ENCODE measurements around the gene PTGER1.
A peak's percentile ranks its signal among the peaks of the same experiment; 100 is the strongest.
"Not testable (repeated sequence)": the region's sequence is repeated elsewhere in the genome, so short reads cannot be mapped to it uniquely, and the experiment has no call there.

Gene PTGER1, protein sequence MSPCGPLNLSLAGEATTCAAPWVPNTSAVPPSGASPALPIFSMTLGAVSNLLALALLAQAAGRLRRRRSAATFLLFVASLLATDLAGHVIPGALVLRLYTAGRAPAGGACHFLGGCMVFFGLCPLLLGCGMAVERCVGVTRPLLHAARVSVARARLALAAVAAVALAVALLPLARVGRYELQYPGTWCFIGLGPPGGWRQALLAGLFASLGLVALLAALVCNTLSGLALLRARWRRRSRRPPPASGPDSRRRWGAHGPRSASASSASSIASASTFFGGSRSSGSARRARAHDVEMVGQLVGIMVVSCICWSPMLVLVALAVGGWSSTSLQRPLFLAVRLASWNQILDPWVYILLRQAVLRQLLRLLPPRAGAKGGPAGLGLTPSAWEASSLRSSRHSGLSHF

DNA sequence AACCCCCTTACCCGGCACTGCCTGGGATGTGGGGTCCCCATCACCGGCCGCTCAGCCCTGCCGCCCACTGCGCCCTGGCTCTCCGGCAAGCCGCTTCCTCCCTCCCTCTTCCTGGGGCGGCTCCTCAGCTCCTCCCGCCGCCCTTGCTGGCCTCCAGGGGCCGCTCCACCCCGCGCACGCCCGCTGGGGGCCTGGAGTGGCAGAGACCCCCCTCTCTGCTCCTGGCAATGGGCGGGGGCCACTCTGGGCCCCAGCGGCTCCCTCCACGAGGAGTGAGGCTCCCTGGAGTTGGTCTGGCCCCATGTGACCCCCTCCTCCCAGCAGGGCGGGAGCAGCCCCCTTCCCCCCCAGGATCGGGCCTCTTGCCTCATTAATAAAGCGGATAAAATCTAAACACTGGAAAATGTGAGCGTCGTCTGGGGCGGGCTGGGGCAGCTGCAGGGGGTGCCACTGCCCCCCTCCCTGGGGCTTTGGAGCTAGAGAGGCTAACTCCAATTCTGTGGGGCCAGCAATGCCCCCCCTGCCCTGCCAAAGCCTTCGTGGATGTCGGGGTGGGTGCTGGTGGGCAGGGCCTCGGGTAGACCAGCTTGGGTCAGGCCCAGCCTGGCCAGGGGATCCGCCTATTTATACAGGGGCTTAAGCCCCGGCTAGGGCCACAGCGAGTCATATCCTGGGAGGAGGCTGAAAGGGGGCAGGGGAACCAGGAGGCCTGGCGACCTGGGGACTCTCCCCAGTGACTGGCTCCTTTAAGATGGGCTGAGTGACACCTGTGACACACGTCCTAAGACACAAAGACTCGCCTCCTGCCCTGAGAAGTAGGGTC, at the start of gene PTGER1:
Gene PTGER1 (minus strand): TSS at position 104 of the 823 bp plus-strand sequence. CDS start 1,034 bp downstream, outside the sequence.
- peak in 1 of 4 experiments; percentile 16 for DNase-seq (ENCODE audit: low read depth in 4 of 4, low spot score in 1 of 4)

DNA sequence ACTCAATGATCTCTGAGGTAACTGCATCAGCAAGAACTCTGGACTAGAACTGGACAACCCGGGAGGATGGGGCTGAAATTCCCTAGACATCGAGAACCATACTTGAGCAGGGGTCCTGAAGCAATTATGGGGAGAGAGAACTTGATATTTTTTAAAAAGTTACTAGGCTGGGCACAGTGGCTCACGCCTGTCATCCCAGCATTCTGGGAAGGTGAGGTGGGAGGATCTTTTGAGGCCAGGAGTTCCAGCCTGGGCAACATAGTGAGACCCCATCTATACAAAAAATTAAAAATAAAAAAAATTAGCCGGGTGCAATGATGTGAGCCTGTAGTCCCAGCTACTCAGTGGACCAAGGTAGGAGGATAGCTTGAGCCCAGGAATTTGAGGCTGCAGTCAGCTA, 45.4 kb upstream of the PTGER1 start:
- DNase-seq (ENCODE audit: low read depth in 4 of 4, low spot score in 1 of 4) = no peak

DNA sequence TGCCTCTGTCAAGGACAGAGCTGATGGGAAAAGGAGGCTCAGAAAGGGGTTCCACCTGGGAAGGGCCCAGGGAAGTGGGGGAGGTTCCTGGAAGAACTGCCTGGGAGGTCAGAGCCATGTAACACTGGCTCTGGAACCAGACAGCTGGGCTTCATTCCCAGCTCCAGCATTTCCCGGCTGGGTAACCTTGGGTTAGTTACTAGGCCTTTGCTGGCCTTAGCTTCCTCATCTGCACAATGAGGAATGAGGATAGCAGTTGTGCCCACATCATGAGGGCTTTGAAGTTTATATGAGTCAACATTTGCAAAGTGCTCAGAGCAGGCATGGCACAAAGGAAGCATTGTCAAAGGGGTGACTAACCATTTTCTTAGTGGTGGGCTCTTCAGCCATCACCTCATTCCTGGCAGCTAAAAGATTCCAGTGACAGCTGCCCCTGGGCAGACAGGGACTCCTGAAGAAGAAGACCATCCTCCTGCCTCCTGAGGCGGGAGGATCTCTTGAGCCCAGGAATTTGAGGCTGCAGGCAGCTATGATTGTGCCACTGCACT, 44.8 kb upstream of the PTGER1 start:
- no peak for DNase-seq (ENCODE audit: low read depth in 4 of 4, low spot score in 1 of 4)

DNA sequence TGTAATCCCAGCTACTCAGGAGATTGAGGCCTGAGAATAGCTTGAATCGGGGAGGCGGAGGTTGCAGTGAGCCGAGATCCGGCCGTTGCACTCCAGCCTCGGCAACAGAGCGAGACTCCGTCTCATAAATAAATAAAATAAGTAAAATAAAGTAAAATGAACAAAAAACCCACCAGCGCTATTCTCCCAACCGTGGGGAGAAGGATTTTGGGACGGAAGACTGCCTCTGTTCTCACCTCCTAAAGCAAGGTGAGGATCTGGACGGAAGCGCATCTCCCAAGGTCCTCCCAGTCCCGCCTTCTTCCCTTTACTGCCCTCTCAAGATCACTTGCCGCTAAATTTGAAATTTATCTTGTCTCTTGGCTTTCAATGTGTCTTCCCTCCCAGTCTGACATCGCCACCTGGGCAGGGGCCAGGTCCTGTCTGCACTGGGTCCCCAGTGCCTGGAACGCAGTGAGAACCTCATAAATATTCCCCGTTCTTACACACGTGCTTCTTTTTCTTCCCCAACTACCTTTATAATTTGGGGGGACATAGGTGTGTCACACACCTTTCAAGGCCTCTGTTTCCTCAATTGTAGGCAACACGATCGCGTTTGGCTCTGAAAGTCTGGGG, 44.2 kb upstream of the PTGER1 start:
- DNase-seq (ENCODE audit: low read depth in 4 of 4, low spot score in 1 of 4) = no peak

DNA sequence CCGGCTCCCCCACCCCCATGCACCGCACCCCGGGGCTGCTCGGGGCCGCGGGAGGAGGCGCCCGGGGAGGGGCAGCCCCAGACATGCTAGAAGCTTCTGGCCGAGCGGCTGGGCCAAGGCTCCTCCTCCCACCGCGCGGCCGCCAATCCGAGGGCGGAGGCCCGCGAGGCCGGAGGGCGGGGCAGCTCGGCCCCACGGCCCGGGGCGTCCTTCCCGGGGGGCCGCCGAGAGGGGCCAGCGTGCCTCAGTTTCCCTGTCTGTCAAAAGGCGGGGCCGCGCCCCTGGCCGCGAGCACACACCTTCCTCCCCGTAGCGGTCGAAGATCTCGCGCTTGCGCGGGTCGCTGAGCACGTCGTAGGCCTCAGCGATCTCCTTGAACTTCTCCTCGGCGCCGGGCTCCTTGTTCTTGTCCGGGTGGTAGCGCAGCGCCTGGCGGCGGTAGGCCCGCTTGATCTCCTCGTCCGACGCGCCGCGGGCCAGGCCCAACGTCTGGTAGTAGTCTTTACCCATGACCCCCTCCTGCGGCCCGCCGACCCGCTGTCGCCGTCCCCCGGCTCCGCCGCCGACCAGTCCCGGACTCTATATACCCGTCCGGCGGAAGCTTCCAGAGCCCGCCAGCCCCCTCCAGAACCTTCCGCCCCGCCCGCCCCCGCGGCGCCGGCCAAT, 42.8 kb upstream of the PTGER1 start, which contains the start of gene DNAJB1:
Gene DNAJB1 (minus strand): TSS at position 558 of the 666 bp plus-strand sequence. CDS start 48 bp downstream, at position 510.
- DNase-seq (ENCODE audit: low read depth in 4 of 4, low spot score in 1 of 4) = peak in 2 of 4 experiments; percentile 43 to 61

DNA sequence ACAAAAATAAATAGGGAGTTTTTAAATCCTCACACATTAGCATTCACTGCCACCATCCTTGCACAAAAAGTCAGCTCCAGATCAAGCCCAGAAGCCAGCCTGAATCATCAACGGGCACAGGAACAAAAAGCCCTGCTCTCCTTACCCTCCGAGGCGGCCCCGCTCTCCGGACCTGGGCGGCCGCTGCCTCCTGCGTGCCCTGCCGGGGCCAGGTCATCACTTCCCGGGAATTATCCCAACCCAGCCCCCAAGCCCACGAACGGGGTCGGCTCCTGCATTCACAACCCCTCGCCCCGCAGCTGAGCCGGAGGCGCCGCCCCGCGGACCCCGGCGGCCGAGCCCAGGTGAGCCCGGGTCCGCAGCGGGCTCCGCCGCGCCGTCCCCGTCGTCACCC, 42.3 kb upstream of the PTGER1 start:
- DNase-seq (ENCODE audit: low read depth in 4 of 4, low spot score in 1 of 4) = no peak

DNA sequence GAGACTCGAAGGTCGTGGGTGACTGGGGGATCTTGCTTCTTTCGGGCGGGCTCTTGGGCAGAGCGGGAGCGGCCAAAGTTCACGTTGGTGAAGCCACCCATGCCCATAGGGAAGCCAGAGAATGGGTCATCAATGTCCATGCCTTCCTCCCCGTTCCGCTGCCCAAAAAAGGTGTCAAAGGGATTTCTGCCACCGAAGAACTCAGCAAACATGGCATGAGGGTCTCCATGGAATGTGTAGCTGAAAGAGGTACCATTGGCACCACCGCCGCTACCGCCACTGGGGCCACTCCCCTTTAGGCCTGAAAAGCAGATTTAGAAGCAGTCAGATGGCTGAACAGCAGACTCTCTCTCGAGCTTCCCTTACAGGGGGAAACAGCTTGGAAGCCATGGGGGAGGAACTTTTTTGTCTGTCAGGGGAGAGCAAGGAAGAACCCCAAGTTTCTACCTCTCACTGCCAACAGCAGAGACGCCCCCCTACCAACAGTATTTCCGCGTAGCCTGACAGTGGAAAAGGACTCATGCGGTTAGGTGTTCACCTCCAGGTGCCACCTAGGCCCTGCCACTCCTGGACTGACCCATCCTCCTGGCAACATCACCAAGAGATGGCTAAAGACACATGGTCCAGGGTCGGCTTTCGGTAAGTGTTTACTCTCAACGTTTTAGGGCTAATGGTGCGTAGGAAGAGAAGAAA, 41.7 kb upstream of the PTGER1 start:
- no peak for DNase-seq (ENCODE audit: low read depth in 4 of 4, low spot score in 1 of 4)

DNA sequence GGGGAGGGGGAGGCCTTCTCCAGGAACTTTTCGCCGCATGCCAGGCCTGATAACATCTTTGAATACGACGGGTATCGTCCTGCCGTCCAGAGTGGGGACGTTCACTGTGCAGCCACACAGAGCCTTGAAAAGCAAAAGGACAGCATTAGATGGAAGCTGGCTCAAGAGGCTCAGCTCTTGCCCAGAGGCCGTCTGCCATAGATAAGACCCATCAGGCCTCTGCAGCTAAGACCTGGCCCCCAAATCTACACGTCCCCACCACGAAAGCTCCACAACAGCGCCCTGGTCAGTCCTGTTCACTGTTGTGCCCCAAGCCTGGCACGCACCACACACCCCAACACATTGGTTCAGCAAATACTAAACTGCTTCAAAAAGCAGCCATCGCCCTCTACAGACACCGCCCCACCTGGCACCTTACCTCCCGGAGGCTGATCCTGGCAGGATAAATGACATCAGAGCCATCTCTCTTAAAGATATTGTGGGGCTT, 40.9 kb upstream of the PTGER1 start:
- DNase-seq (ENCODE audit: low read depth in 4 of 4, low spot score in 1 of 4) = no peak

DNA sequence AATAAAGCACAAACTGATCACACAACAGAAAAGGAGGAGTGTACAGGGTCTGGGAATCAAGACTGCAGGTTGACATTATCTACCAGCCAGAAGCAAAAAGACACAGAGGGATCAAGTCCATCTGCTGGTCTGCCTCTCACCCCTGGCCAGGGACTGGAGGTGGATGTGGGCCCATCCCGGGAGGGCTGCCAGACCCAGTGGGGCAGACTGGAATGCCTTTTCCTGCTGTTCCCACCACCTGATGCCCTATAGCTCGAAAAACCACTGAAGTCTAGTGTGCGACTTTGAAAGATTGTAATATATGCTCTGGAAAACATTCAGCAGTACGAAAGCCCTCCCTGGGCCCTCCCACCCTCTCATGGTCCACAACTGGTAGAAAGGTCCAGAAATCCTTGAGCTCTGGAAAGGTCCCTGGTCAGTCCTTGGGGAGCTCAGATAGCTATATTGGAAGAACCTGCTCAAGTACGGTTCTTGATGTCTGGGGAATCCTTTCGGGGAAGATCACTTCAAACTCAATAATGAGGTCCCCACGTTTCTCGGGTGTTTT, 40.4 kb upstream of the PTGER1 start:
- DNase-seq (ENCODE audit: low read depth in 4 of 4, low spot score in 1 of 4) = no peak

DNA sequence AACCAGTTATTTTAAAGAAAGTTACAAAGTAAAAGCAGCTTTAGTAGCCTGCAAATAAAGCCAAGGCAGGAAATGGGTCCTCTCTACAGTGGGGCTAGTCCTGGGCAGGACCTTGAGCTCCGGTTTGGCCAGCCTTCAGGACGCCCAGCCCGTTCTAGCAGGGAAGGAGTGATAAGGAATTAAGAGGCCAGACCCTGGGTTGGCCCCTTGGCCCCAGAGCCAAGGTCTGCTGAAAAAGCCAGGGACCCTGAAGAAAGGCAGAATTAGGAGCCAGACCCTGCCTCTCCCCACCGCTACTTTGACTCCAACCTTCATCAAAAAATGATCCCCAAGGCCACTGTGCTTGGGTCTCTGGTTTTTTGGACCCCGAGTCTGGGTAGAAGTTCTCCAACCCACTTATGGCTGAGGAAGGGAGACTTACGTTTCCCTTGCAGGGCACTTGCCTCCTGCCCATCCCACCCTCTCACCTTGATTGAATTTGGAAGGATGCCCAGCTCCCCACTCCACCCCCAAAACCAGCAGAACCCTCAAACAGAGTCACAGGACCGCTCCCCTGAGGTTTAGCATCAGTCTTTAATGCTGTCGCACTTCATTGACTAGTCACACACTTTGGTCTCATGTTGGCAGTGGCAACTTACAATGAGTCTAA, 39.2 kb upstream of the PTGER1 start:
- no peak for DNase-seq (ENCODE audit: low read depth in 4 of 4, low spot score in 1 of 4)

DNA sequence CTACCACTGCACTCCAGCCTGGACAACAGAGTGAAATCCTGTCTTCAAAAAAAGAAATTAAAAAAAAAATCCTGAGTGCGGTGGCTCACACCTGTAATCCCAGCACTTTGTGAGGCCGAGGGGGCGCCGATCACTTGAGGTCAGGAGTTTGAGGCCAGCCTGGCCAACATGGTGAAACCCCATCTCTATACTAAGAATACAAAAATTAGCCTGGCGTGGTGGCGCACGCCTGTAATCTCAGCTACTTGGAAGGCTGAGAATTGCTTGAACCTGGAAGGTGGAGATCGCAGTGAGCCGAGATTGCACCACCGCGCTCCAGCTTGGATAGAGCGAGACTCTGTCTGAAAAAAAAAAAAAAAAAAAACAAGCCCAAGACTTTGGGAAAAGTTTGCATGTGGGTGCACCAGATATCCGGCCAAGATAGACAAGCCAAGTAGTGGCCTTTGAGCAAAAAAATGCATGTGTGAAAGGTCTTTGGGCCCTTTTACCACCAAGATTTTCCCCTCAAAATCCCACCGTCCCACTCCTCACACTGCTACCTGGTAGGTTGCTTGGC, 37.3 kb upstream of the PTGER1 start:
- no peak for DNase-seq (ENCODE audit: low read depth in 4 of 4, low spot score in 1 of 4)

DNA sequence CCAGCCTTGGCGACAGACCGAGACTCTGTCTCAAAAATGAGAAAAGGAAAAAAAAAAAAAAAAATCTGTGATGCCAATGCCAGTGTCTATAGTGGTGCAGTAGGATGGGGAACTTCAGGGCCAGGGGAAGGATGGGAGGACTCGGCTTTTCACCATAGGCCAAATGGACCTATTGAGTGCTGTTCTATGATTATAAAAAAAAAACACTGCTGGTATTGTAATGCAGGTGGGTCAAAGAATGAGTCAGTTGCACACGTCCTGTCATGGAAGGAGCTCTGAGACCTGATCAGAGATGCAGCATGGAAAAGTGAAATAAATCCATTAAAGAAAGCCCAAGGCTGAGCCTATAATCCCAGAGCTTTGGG, 36.1 kb upstream of the PTGER1 start:
- no peak for DNase-seq (ENCODE audit: low read depth in 4 of 4, low spot score in 1 of 4)

DNA sequence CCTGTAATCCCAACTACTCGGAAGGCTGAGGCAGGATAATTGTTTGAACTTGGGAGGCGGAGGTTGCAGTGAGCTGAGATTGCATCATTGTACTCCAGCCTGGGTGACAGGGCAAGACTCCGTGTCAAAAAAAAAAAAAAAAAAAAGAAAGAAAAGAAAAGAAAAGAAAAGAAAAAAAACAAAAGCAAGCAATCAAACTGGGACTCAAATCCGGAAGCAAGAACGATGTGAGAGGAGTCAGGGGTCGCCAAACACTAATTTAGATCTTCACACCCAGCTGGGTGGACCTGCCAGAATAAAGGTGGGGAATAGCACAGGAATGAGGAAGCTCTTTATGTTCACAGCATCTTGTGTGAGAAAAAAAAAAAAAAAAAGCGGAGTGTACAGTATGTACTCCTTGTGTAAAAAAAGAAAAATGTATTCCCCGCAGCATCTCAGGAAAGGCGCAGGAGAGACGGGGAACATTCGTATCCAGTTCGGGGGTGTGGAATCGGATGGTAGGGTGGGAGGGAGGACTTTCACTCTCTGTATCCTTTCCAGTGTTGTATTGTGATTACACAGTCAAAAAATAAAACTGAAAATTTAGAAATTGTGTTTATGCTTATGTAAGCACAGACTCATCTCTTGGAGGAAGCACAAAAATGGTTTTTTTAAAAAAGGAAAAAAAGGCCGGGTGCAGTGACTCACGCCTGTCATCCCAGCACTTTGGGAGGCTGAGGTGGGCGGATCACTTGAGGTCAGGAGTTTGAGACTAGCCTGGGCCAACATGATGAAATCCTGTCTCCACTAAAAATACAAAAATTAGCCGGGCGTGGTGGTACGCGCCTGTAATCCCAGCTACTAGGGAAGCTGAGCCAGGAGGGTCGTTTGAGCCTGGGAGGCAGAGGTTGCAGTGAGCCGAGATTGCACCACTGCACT, 35.4 kb upstream of the PTGER1 start:
- no peak for DNase-seq (ENCODE audit: low read depth in 4 of 4, low spot score in 1 of 4)

DNA sequence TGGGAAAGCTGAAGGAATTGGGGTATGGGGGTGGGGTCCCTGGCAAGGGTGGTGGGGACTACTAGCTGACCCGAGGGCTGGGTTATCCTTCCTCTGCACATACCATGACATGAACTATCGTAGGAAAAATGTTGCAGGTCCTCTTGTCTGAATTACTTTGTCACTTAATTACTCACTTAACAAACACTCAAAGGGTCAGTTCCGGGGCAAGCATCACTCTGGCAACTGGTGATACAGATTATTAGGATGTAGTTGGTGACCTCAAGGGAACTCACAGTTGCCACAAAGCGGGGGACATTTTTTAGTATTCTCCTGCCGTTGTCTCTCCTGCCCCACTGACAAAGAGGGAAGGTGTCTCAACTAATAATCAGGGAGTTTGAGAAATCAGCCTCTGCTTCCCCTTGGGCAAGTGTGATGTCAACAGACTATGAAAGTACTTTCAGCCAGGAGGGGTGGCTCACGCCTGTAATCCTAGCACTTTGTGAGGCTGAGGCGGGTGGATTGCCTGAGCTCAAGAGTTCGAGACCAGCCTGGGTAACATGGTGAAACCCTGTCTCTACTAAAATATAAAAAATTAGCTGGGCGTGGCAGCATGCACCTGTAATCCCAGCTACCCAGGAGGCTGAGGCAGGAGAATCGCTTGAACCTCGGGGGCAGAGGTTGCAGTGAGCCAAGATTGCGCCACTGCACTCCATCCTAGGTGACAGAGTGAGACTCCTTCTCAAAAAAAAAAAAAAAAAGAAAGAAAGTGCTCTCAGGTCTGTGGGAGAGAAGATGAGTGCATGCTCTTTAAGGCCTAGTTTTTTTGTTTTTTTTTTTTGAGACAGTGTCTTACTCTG, 32.8 kb upstream of the PTGER1 start:
- DNase-seq (ENCODE audit: low read depth in 4 of 4, low spot score in 1 of 4) = no peak

DNA sequence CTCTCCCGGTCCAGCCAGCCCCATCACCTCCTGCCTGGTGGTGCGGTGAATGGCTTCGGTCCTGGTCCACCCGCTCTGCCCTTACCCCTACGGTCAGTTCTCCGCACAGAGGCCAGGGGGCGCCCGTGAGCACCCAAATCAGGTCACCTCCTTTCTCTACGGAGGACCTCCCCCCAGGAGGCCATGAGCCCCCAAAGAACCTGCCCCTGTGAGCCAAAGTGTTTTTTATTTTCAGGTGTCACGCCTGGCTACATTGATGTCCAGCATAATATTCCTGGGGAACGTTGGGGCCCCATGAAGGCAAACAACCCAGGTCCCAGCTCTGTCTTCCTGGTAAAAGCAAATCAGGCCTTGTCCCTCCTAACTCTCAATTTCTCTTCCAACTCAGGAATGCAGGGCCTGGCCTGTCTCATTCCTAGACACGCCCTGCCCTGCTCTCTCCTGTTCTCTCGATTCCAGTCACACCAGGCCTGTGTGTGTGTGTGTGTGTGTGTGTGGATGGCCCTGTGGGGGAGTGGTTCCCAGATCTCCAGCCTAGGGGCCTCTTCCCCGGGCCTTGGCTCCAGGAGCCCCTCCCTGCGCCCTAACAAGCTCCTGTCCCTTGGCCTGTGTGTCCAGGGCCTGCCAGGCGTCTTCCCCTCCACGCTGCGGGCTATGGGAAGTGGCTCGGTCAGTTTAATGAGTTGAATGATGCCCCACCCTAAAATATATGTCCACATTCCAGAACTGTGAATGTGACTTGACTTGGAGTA, 30.5 kb upstream of the PTGER1 start:
- DNase-seq (ENCODE audit: low read depth in 4 of 4, low spot score in 1 of 4) = peak in 3 of 4 experiments; percentile 53 to 65 (median 63)

DNA sequence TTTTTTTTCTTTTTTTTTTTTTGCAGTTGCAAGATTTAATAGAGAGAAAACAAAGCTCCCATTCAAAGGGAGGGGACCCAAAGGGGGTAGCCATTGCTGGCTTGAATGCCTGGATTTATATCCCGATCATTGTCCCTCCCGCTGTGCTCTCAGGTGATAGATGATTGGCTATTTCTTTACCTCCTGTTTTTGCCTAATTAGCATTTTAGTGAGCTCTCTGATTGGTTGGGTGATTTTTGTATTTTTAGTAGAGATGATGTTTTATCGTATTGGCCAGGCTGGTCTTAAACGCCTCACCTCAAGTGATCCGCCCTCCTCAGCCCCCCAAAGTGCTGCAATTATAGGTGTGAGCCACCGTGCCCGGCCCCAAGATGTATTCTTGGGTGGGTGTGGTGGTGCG, 29.4 kb upstream of the PTGER1 start:
- DNase-seq (ENCODE audit: low read depth in 4 of 4, low spot score in 1 of 4) = not testable (repeated sequence)
